K562 (cell line): ENCODE measurements around the gene DTD1. TPM values are rescaled to one million over a fixed set of nuclear protein-coding genes. Genes with fewer than 3 reads are reported as not detected.

Source experiments
- ARID4B ChIP-seq: sonication (generic); formaldehyde crosslinking; IDR thresholded peaks from 2 replicates; pipeline ENCODE4 v1.8.0; 2022; ENCODE audit warnings: mild to moderate bottlenecking, missing genetic modification reagents
- E2F6 ChIP-seq, 2 experiments: IDR thresholded peaks; 2 replicates each; pipeline ENCODE4 v1.6.1; 2011; ENCODE audit warnings: borderline replicate concordance in 1 of 2, control low read depth in 1 of 2, low read depth in 1 of 2, low read length in 1 of 2, mild to moderate bottlenecking in 1 of 2, mixed read lengths in 1 of 2, moderate library complexity in 1 of 2; ENCODE audit not compliant: insufficient read depth in 1 of 2, insufficient read length in 1 of 2, poor library complexity in 1 of 2, severe bottlenecking in 1 of 2; ENCODE audit errors: extremely low read depth in 1 of 2
- FOXK2 ChIP-seq, 2 experiments: fragments of 450-650 bp; IDR thresholded peaks in 1 of 2; conservative IDR thresholded peaks in 1 of 2; 2 replicates each; pipeline ENCODE4 v1.6.1; 2016; ENCODE audit warnings: low read depth in 2 of 2, mild to moderate bottlenecking in 1 of 2
- FOXP1 ChIP-seq: sonication (generic); formaldehyde crosslinking; IDR thresholded peaks from 2 replicates; pipeline ENCODE4 v1.8.0; 2022; ENCODE audit warnings: mild to moderate bottlenecking, missing genetic modification reagents
- SRSF9 ChIP-seq: fragments of 200-400 bp; formaldehyde crosslinking; IDR thresholded peaks from 2 replicates; pipeline ENCODE4 v1.6.1; 2017; ENCODE audit warnings: low read depth, low read length, borderline replicate concordance
- STAG1 ChIP-seq: sonication (generic); formaldehyde crosslinking; IDR thresholded peaks from 2 replicates; pipeline ENCODE4 v1.5.0; 2020; ENCODE audit warnings: missing genetic modification reagents, borderline replicate concordance
- YY1 ChIP-seq, 3 experiments: IDR thresholded peaks; 2 replicates each; pipeline ENCODE4 v1.6.1; 2011; ENCODE audit warnings: low read length in 2 of 3, mild to moderate bottlenecking in 2 of 3, moderate library complexity in 2 of 3, borderline replicate concordance in 1 of 3, control low read depth in 1 of 3, low read depth in 1 of 3; ENCODE audit not compliant: insufficient read depth in 3 of 3, insufficient replicate concordance in 2 of 3, control insufficient read depth in 1 of 3, insufficient read length in 1 of 3; ENCODE audit errors: extremely low read depth in 1 of 3
- ZNF212 ChIP-seq: fragments of 450-650 bp; formaldehyde crosslinking; IDR thresholded peaks from 2 replicates; pipeline ENCODE4 v1.4.0; 2020; ENCODE audit warnings: mild to moderate bottlenecking
- ZNF282 ChIP-seq: sonication (generic); formaldehyde crosslinking; IDR thresholded peaks from 2 replicates; pipeline ENCODE4 v1.8.1; 2023; ENCODE audit warnings: missing genetic modification reagents
- ZNF609 ChIP-seq: sonication (generic); formaldehyde crosslinking; IDR thresholded peaks from 2 replicates; pipeline ENCODE4 v1.8.1; 2023; ENCODE audit warnings: missing genetic modification reagents, mild to moderate bottlenecking, borderline replicate concordance
- polyA plus RNA-seq, 8 experiments: library from polyadenylated mRNA; depleted of rRNA in 4 of 8; stranded (reverse) in 5 of 8; unstranded in 3 of 8; fragments of >200 nt; fragmentation: Nextera tagmentation in 2 of 8; fragmentation: Illumina TruSeq in 1 of 8; extraction: Ambion mirVana in 2 of 8; extraction: Trizol in 1 of 8; gene quantifications; 2 replicates each; pipeline versions ENCODE4 v1.2.1 to v1.2.3, GENCODE V29; 2011 to 2014; ENCODE audit warnings: inconsistent platforms in 1 of 8, missing spikeins in 1 of 8
- total RNA-seq, 7 experiments: library from RNA; depleted of rRNA in 6 of 7; stranded (reverse); fragments of >200 nt in 6 of 7; fragmentation: Illumina TruSeq in 2 of 7; extraction: Trizol in 2 of 7; gene quantifications; 2 replicates each; pipeline versions ENCODE4 v1.2.1 to v1.2.3, GENCODE V29; 2011 to 2021; ENCODE audit warnings: low replicate concordance in 1 of 7
- TF ChIP-seq, protein P1 (sequence below): fragments of 200-400 bp; formaldehyde crosslinking; IDR thresholded peaks from 2 replicates; pipeline ENCODE4 v1.6.1; 2017; ENCODE audit warnings: mild to moderate bottlenecking, low read depth, low read length, moderate library complexity

DTD1 gene
- total and polyA plus RNA-seq, 9 of the 15 experiments (the other 6 are each of a cell fraction or from before 2014, with no cell fraction given) = 5.7 to 28.6 (median 26.8) TPM

DNA sequence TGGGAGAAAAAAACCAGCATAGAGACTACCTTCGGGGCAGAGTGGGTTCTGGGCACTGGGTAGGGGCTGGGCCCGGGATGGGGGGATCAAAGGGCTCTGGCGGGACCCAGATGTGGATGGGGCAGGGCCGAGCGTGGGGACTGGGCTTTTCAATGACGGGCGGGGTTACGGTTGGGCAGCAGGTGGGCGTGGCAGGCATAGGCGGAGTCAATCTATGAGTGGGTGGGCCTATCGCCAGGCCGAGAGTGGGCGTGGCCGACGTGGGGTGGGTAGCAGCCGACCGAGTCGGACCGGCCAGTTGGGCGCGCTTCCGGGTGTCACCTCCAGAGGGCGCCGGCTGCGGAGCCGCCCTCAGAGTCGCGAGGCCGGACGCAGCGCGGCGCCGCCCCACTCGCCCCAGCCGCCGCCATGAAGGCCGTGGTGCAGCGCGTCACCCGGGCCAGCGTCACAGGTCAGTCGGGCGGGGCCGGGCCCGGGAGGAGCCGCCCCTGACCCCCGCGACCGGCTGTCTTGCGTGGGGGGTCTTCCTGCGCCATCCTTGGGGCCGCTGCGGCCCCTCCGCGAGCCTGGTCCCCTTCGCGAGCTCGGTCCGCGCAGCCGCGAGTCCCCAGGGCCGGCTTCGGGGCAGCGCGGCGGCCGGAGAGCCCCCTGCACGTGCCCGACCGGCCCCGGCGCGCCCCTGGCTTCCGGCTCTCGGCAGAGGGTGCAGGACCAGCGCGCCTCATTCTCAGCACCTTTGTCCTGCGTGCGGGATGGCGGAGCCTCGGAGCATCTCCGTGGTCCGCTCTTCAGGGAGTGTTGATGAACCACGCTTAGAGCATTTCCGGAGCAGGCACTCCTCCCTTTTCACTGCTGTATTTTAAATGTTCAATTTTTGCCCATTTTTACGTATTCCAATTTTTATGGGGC, at the start of gene DTD1 (continued):
- TF ChIP-seq ZNF609 (CRISPR knock-in tag) (no peak), E2F6 (IDR thresholded peaks at IDR 0.05; ENCODE audit: borderline replicate concordance in 1 of 2, extremely low read depth in 1 of 2, insufficient read depth in 1 of 2, insufficient read length in 1 of 2, low read depth in 1 of 2, low read length in 1 of 2, poor library complexity in 1 of 2, severe bottlenecking in 1 of 2) (peak; percentile 11 to 62), SRSF9 (no peak), STAG1 (CRISPR knock-in tag) (no peak), ZNF212 (no peak), FOXP1 (CRISPR knock-in tag) (peak; percentile 67; the same call in 1 of the 2 replicates), FOXK2 (conservative IDR thresholded peaks at IDR 0.05 in 1 of 2, IDR thresholded peaks at IDR 0.05 in 1 of 2; ENCODE audit: low read depth in 2 of 2) (no peak), ZNF282 (CRISPR knock-in tag) (no peak), YY1 (IDR thresholded peaks at IDR 0.05; ENCODE audit: borderline replicate concordance in 1 of 3, control insufficient read depth in 1 of 3, extremely low read depth in 1 of 3, insufficient read depth in 3 of 3, insufficient read length in 1 of 3, insufficient replicate concordance in 2 of 3, low read depth in 1 of 3, low read length in 2 of 3) (peak in 2 of 3 experiments; percentile 82 to 86), ARID4B (CRISPR knock-in tag) (peak; percentile 17; the same call in 1 of the 2 replicates)
- TF ChIP-seq, protein P1, sequence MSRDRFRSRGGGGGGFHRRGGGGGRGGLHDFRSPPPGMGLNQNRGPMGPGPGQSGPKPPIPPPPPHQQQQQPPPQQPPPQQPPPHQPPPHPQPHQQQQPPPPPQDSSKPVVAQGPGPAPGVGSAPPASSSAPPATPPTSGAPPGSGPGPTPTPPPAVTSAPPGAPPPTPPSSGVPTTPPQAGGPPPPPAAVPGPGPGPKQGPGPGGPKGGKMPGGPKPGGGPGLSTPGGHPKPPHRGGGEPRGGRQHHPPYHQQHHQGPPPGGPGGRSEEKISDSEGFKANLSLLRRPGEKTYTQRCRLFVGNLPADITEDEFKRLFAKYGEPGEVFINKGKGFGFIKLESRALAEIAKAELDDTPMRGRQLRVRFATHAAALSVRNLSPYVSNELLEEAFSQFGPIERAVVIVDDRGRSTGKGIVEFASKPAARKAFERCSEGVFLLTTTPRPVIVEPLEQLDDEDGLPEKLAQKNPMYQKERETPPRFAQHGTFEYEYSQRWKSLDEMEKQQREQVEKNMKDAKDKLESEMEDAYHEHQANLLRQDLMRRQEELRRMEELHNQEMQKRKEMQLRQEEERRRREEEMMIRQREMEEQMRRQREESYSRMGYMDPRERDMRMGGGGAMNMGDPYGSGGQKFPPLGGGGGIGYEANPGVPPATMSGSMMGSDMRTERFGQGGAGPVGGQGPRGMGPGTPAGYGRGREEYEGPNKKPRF = no peak
